ENCODE results near the gene LBH.

GRCh38 chr2:30248791-30249190, 17.5 kb downstream of the LBH start:
- TF ChIP-seq JUNB (IDR thresholded peaks at IDR 0.05; ENCODE audit: unreplicated experiment) (no peak), CTCF (conservative IDR thresholded peaks at IDR 0.05; ENCODE audit: low read depth in 2 of 2) (no peak), EZH2 (IDR thresholded peaks at IDR 0.05; ENCODE audit: low read depth, unreplicated experiment) (no peak), POLR2AphosphoS5 (IDR thresholded peaks at IDR 0.05; ENCODE audit: low read depth) (no peak), REST (IDR thresholded peaks at IDR 0.05; ENCODE audit: unreplicated experiment) (no peak), ETS1 (IDR thresholded peaks at IDR 0.05) (no peak), ZNF114 (CRISPR knock-in tag; IDR thresholded peaks at IDR 0.05) (no peak)
